K562 (cell line): Measurements from ENCODE around the gene ASPHD1. TPM values are rescaled to one million over a fixed set of nuclear protein-coding genes. Genes with fewer than 3 reads are reported as not detected.
A peak's percentile ranks its signal among the peaks of the same experiment; 100 is the strongest.

Experiments used
- ATAC-seq: fragments of 200-7000 bp; cut with Tn5 transposase; 3 replicates; pipeline ENCODE4 v1.9.1; 2020; ENCODE audit warnings: moderate library complexity
- BruUV-seq: library from RNA; stranded (reverse); fragments of 400-500 nt; replicated peaks from 2 replicates; lab custom pipeline; 2021; lab: Mats Ljungman, UMichigan
- CTCF ChIA-PET: fragments of 300-600 bp; formaldehyde crosslinking; extraction: SDS; loops from one replicate; lab custom pipeline; 2021; ENCODE audit warnings: low intra/inter-chr PET ratio; lab: Yijun Ruan, JAX
- POLR2A ChIA-PET: fragments of 300-600, 350-650 bp; sonication (Branson Sonifier 250); formaldehyde crosslinking; extraction: SDS; loops from one replicate; lab custom pipeline; 2021; ENCODE audit warnings: antibody characterized with exemption, inconsistent platforms; lab: Yijun Ruan, JAX
- DNase-seq, 4 experiments: peaks; one replicate each; pipeline versions ENCODE4 v3.0.0 to v3.0.0-alpha.2; 2011 to 2018; ENCODE audit warnings: low spot score in 3 of 4, mixed read lengths in 3 of 4; ENCODE audit errors: extremely low read depth in 1 of 4
- FAIRE-seq: peaks from 2 replicates; lab custom pipeline; 2011; peaks lifted over from hg19 to GRCh38; lab: Jason Lieb, UNC
- H2AFZ ChIP-seq: 2 replicates; pipeline ENCODE4 v1.6.0; 2011; ENCODE audit warnings: low read depth, low read length, control low read depth, inconsistent platforms
- H3K27ac ChIP-seq: fragments of 200-600 bp; 3 replicates; pipeline ENCODE4 v1.8.0; 2011; ENCODE audit warnings: low read depth, mild to moderate bottlenecking, control low read depth, inconsistent platforms, low read length, moderate library complexity, mixed read lengths; ENCODE audit errors: extremely low read depth
- H3K27me3 ChIP-seq, 2 experiments: fragments of 300-600 bp in 1 of 2; 2 replicates in 1 of 2; 3 replicates in 1 of 2; pipeline versions ENCODE4 v1.6.0 to v1.8.0; 2011; ENCODE audit warnings: inconsistent platforms in 2 of 2, low read length in 2 of 2, mild to moderate bottlenecking in 1 of 2, mixed read lengths in 1 of 2, moderate library complexity in 1 of 2; ENCODE audit not compliant: control insufficient read depth in 2 of 2, insufficient read depth in 2 of 2
- H3K36me3 ChIP-seq: fragments of 300-600 bp; 3 replicates; pipeline ENCODE4 v1.8.0; 2011; ENCODE audit warnings: mild to moderate bottlenecking, low read length, inconsistent platforms; ENCODE audit not compliant: control insufficient read depth, insufficient read depth
- H3K4me1 ChIP-seq, 2 experiments: fragments of 200-600 bp in 1 of 2; replicated peaks in 1 of 2; 2 replicates in 1 of 2; 3 replicates in 1 of 2; pipeline versions ENCODE4 v1.5.1 to v1.8.0; 2011; ENCODE audit warnings: inconsistent platforms in 2 of 2, low read length in 2 of 2, mild to moderate bottlenecking in 1 of 2, mixed read lengths in 1 of 2, moderate library complexity in 1 of 2; ENCODE audit not compliant: control insufficient read depth in 2 of 2, insufficient read depth in 2 of 2
- H3K4me2 ChIP-seq: 2 replicates; pipeline ENCODE4 v1.6.1; 2011; ENCODE audit warnings: low read length, control low read depth, inconsistent platforms, mixed read lengths; ENCODE audit not compliant: insufficient read depth
- H3K4me3 ChIP-seq: fragments of 200-600 bp; sonication (generic), shearing (Covaris generic); 2 replicates; pipeline ENCODE4 v1.5.1; 2016; ENCODE audit warnings: control low read depth, inconsistent platforms
- H3K79me2 ChIP-seq: fragments of 200-600 bp; 3 replicates; pipeline ENCODE4 v1.8.0; 2011; ENCODE audit warnings: low read length, inconsistent platforms; ENCODE audit not compliant: control insufficient read depth, insufficient read depth
- H3K9ac ChIP-seq, 2 experiments: 2 replicates each; pipeline versions ENCODE4 v1.6.0 to v1.6.1; 2011; ENCODE audit warnings: low read depth in 2 of 2, low read length in 2 of 2, control low read depth in 1 of 2, inconsistent platforms in 1 of 2, mild to moderate bottlenecking in 1 of 2, mixed read lengths in 1 of 2; ENCODE audit not compliant: insufficient read depth in 1 of 2
- H3K9me1 ChIP-seq: one replicate; pipeline ENCODE4 v1.6.0; 2011; ENCODE audit warnings: inconsistent platforms, mild to moderate bottlenecking, low read length, moderate library complexity; ENCODE audit not compliant: control insufficient read depth, insufficient read depth
- H3K9me3 ChIP-seq: replicated peaks from 2 replicates; pipeline ENCODE4 v1.5.1; 2011; ENCODE audit warnings: low read depth, low read length, inconsistent platforms; ENCODE audit not compliant: control insufficient read depth, insufficient read depth
- H4K20me1 ChIP-seq: replicated peaks from 2 replicates; pipeline ENCODE4 v1.6.1; 2011; ENCODE audit warnings: low read length, inconsistent platforms, mixed read lengths; ENCODE audit not compliant: control insufficient read depth, insufficient read depth
- BDP1 ChIP-seq: IDR thresholded peaks from 3 replicates; pipeline ENCODE4 v1.6.1; 2011; ENCODE audit not compliant: insufficient read length, insufficient read depth
- CCNT2 ChIP-seq: IDR thresholded peaks from 2 replicates; pipeline ENCODE4 v1.6.1; 2011; ENCODE audit warnings: borderline replicate concordance, low read depth, mild to moderate bottlenecking, moderate library complexity, mixed read lengths, low read length; ENCODE audit not compliant: insufficient read length; ENCODE audit errors: extremely low read depth
- CEBPB ChIP-seq: fragments of 450-650 bp; IDR thresholded peaks from 2 replicates; pipeline ENCODE4 v1.6.1; 2016; ENCODE audit warnings: missing genetic modification characterization, missing compliant biosample characterization
- CTCF ChIP-seq, 3 experiments: IDR thresholded peaks in 2 of 3; conservative IDR thresholded peaks in 1 of 3; 2 replicates each; pipeline ENCODE4 v1.5.1; 2011 to 2012; ENCODE audit warnings: low read length in 3 of 3, mild to moderate bottlenecking in 3 of 3, control low read depth in 2 of 3, improper control_type of control experiment in 1 of 3, inconsistent platforms in 1 of 3, low read depth in 1 of 3, mixed read lengths in 1 of 3, moderate library complexity in 1 of 3; ENCODE audit not compliant: insufficient read depth in 2 of 3
- GABPB1 ChIP-seq: sonication (generic); formaldehyde crosslinking; IDR thresholded peaks from 2 replicates; pipeline ENCODE4 v1.8.0; 2022; ENCODE audit warnings: mild to moderate bottlenecking, missing genetic modification reagents
- HDAC8 ChIP-seq: fragments of 450-650 bp; IDR thresholded peaks from 2 replicates; pipeline ENCODE4 v1.6.1; 2016; ENCODE audit warnings: mild to moderate bottlenecking, missing genetic modification characterization, moderate library complexity, missing compliant biosample characterization
- MEF2D ChIP-seq: conservative IDR thresholded peaks from 2 replicates; pipeline ENCODE4 v1.6.1; 2016; ENCODE audit warnings: low read depth, missing genetic modification characterization, missing compliant biosample characterization
- NBN ChIP-seq: fragments of 450-650 bp; IDR thresholded peaks from 2 replicates; pipeline ENCODE4 v1.6.1; 2016; ENCODE audit warnings: low read depth, mild to moderate bottlenecking
- NR2F6 ChIP-seq: fragments of 450-650 bp; formaldehyde crosslinking; IDR thresholded peaks from 2 replicates; pipeline ENCODE4 v1.4.0; 2020; ENCODE audit warnings: mild to moderate bottlenecking
- RFX1 ChIP-seq: fragments of 450-650 bp; IDR thresholded peaks from 2 replicates; pipeline ENCODE4 v1.6.1; 2016; ENCODE audit warnings: mild to moderate bottlenecking, moderate library complexity
- SETDB1 ChIP-seq: IDR thresholded peaks from one replicate; pipeline ENCODE4 v1.6.1; 2012; ENCODE audit warnings: low read length, control low read depth, inconsistent platforms
- STAG1 ChIP-seq: sonication (generic); formaldehyde crosslinking; IDR thresholded peaks from 2 replicates; pipeline ENCODE4 v1.5.0; 2020; ENCODE audit warnings: missing genetic modification reagents, borderline replicate concordance
- TAL1 ChIP-seq: fragments of 450-650 bp; IDR thresholded peaks from 2 replicates; pipeline ENCODE4 v1.6.1; 2016; ENCODE audit warnings: mild to moderate bottlenecking
- ZBTB34 ChIP-seq: fragments of 250-450 bp; sonication (Bioruptor Pico); IDR thresholded peaks from 2 replicates; pipeline ENCODE4 v1.8.0; 2021; ENCODE audit warnings: mild to moderate bottlenecking, moderate library complexity
- ZNF197 ChIP-seq: fragments of 200-800 bp; sonication (Bioruptor generic); IDR thresholded peaks from 2 replicates; pipeline ENCODE4 v1.6.1; 2016; ENCODE audit warnings: low read depth, missing genetic modification characterization, missing compliant biosample characterization
- ZNF431 ChIP-seq: sonication (generic); formaldehyde crosslinking; IDR thresholded peaks from 2 replicates; pipeline ENCODE4 v1.8.0; 2022; ENCODE audit warnings: mild to moderate bottlenecking, missing genetic modification reagents
- ZNF561 ChIP-seq: fragments of 450-650 bp; formaldehyde crosslinking; conservative IDR thresholded peaks from 2 replicates; pipeline ENCODE4 v1.4.0; 2020; ENCODE audit warnings: mild to moderate bottlenecking, moderate library complexity
- WGBS: fragments of 100-300 bp; shearing (Covaris generic); methylation state at CpG from one replicate; pipeline ENCODE4 v1.1.6; 2016; ENCODE audit warnings: low coverage, mixed read lengths; ENCODE audit not compliant: insufficient coverage; ENCODE audit errors: missing lambda C conversion rate; 5-methylcytosine and 5-hydroxymethylcytosine counted together
- in situ Hi-C: fragments of 300-500 bp; cut with MboI; formaldehyde crosslinking; loops from 4 replicates; pipeline ENCODE4 v1.15.0; 2018; ENCODE audit warnings: inconsistent platforms, mixed read lengths
- intact Hi-C: fragments of 100-400 bp; cut with micrococcal nuclease; formaldehyde crosslinking; loops from 2 replicates; pipeline ENCODE4 v1.14.2; 2022
- polyA plus RNA-seq, 8 experiments: library from polyadenylated mRNA; depleted of rRNA in 4 of 8; stranded (reverse) in 5 of 8; unstranded in 3 of 8; fragments of >200 nt; fragmentation: Nextera tagmentation in 2 of 8; fragmentation: Illumina TruSeq in 1 of 8; extraction: Ambion mirVana in 2 of 8; extraction: Trizol in 1 of 8; gene quantifications; 2 replicates each; pipeline versions ENCODE4 v1.2.1 to v1.2.3, GENCODE V29; 2011 to 2014; ENCODE audit warnings: inconsistent platforms in 1 of 8, missing spikeins in 1 of 8
- total RNA-seq, 7 experiments: library from RNA; depleted of rRNA in 6 of 7; stranded (reverse); fragments of >200 nt in 6 of 7; fragmentation: Illumina TruSeq in 2 of 7; extraction: Trizol in 2 of 7; gene quantifications; 2 replicates each; pipeline versions ENCODE4 v1.2.1 to v1.2.3, GENCODE V29; 2011 to 2021; ENCODE audit warnings: low replicate concordance in 1 of 7

The ASPHD1 gene
- total and polyA plus RNA-seq, 9 of the 15 experiments (the other 6 are each of a cell fraction or from before 2014, with no cell fraction given): 0.03 to 0.70 (median 0.24) TPM; not detected in 5

- TF ChIP-seq STAG1 (CRISPR knock-in tag): peak; percentile 50; the same call in 1 of the 2 replicates
- no peak for TF ChIP-seq CEBPB (tag)
- TF ChIP-seq CTCF (IDR thresholded peaks at IDR 0.05 in 2 of 3, conservative IDR thresholded peaks at IDR 0.05 in 1 of 3; ENCODE audit: insufficient read depth in 2 of 3, low read depth in 1 of 3, low read length in 3 of 3): peak in 2 of 3 experiments; percentile 20 to 23; a peak in 3 of 6 replicates
- 0 out of 2 replicates have a peak, but pooled peaks have one; percentile 10 for TF ChIP-seq GABPB1
Measured at GRCh38 chr16:29862383-29862883, 37.9 kb upstream of the ASPHD1 start (continued).

GRCh38 chr16:29862884-29863668 is 37.2 kb upstream of the ASPHD1 start, which contains the start of gene CDIPT:
TSS of gene CDIPT (minus strand) at chr16:29863226. CDS start at chr16:29862857, 369 bp downstream.
- intact Hi-C loops: loop anchor here (5.0 kb wide), 1 partner anchor 144 kb away; no protein-coding TSS in a partner anchor
- Histone ChIP-seq H3K9me3 (no peaks in the 10 kb centered on the region), H3K4me1 (peaks cover 0 to 32% of the 10 kb centered on the region in 2 experiments; a peak in 3 of 5 replicates), H3K9me1 (no peaks in the 10 kb centered on the region), H3K27me3 (no peaks in the 10 kb centered on the region; a peak in 1 of 5 replicates), H3K36me3 (peaks cover 27% of the 10 kb centered on the region; the same call in 2 of the 3 replicates), H3K4me3 (peak within 1 kb of the TSS; percentile 98), H3K27ac (peak within 1 kb of the TSS; percentile 99), H3K9ac (peak within 1 kb of the TSS; percentile 93), H3K79me2 (peaks cover 11% of the 10 kb centered on the region; the same call in 2 of the 3 replicates), H2AFZ (peak within 1 kb of the TSS; percentile 99), H3K4me2 (peak within 1 kb of the TSS; percentile 96), H4K20me1 (no peaks in the 10 kb centered on the region)
- DNase-seq (peak; percentile 90 to 98 (median 92)), FAIRE-seq (peak; percentile 99), ATAC-seq (peak; percentile 97)
- ChIA-PET CTCF (interaction anchor here (1.3 to 1.7 kb wide), 2 partner anchors 142 to 159 kb away, joined by 5 to 7 read pairs; no protein-coding TSS in a partner anchor), POLR2A (interaction anchor here (0.6 to 1.5 kb wide), 7 partner anchors 9 to 187 kb away, joined by 3 to 6 read pairs (median 5); no protein-coding TSS in a partner anchor)
- under 1% methylated on average over 43 of the region's 57 CpGs for WGBS
- TSS peak; percentile 82 for BruUV-seq
- in situ Hi-C loops: no loop called here
- TF ChIP-seq ZBTB34 (CRISPR knock-in tag) (no peak), CCNT2 (no peak), HDAC8 (tag) (no peak), ZNF197 (CRISPR knock-in tag) (no peak), ZNF431 (CRISPR knock-in tag) (no peak), BDP1 (no peak), NBN (peak; percentile 87; the same call in 1 of the 2 replicates), NR2F6 (CRISPR knock-in tag) (no peak), RFX1 (no peak), ZNF561 (CRISPR knock-in tag) (no peak), MEF2D (tag) (peak; percentile 68; the same call in 1 of the 2 replicates), SETDB1 (no peak), TAL1 (no peak)
